ENCODE measurements around the gene ADNP. TPM values are rescaled to one million over a fixed set of nuclear protein-coding genes. Genes with fewer than 3 reads are reported as not detected.
"Not testable (repeated sequence)": the region's sequence is repeated elsewhere in the genome, so short reads cannot be mapped to it uniquely, and the experiment has no call there.

The ADNP gene
- total RNA-seq, 1 donor from 2014 or later: 144 TPM

GRCh38 chr20:50883856-50884255 lies 47.4 kb downstream of the ADNP start:
- Mint-ChIP-seq H3K4me1 (ENCODE audit: low read depth) (no peaks in the 10 kb centered on the region), H3K4me3 (ENCODE audit: low read depth) (no peak overlapping the region), H3K27me3 (no peaks in the 10 kb centered on the region), H3K27ac (no peak overlapping the region), H3K9me3 (ENCODE audit: low read depth) (peaks cover 3% of the 10 kb centered on the region), H3K36me3 (ENCODE audit: insufficient read depth) (peaks cover 15% of the 10 kb centered on the region)
- TF ChIP-seq, protein P1, sequence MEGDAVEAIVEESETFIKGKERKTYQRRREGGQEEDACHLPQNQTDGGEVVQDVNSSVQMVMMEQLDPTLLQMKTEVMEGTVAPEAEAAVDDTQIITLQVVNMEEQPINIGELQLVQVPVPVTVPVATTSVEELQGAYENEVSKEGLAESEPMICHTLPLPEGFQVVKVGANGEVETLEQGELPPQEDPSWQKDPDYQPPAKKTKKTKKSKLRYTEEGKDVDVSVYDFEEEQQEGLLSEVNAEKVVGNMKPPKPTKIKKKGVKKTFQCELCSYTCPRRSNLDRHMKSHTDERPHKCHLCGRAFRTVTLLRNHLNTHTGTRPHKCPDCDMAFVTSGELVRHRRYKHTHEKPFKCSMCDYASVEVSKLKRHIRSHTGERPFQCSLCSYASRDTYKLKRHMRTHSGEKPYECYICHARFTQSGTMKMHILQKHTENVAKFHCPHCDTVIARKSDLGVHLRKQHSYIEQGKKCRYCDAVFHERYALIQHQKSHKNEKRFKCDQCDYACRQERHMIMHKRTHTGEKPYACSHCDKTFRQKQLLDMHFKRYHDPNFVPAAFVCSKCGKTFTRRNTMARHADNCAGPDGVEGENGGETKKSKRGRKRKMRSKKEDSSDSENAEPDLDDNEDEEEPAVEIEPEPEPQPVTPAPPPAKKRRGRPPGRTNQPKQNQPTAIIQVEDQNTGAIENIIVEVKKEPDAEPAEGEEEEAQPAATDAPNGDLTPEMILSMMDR (IDR thresholded peaks at IDR 0.05; ENCODE audit: unreplicated experiment): no peak
- no peak for DNase-seq (ENCODE audit: low spot score, unreplicated experiment)

- H3K27ac Mint-ChIP-seq; H3K4me1 Mint-ChIP-seq (ENCODE audit: low read depth); H3K9me3 Mint-ChIP-seq (ENCODE audit: low read depth); H3K27me3 Mint-ChIP-seq; H3K36me3 Mint-ChIP-seq (ENCODE audit: insufficient read depth); DNase-seq (ENCODE audit: low spot score, unreplicated experiment); H3K4me3 Mint-ChIP-seq (ENCODE audit: low read depth): not testable (repeated sequence)
These were observed 49.3 kb downstream of the ADNP start for GRCh38 chr20:50881759-50882424.

DNA sequence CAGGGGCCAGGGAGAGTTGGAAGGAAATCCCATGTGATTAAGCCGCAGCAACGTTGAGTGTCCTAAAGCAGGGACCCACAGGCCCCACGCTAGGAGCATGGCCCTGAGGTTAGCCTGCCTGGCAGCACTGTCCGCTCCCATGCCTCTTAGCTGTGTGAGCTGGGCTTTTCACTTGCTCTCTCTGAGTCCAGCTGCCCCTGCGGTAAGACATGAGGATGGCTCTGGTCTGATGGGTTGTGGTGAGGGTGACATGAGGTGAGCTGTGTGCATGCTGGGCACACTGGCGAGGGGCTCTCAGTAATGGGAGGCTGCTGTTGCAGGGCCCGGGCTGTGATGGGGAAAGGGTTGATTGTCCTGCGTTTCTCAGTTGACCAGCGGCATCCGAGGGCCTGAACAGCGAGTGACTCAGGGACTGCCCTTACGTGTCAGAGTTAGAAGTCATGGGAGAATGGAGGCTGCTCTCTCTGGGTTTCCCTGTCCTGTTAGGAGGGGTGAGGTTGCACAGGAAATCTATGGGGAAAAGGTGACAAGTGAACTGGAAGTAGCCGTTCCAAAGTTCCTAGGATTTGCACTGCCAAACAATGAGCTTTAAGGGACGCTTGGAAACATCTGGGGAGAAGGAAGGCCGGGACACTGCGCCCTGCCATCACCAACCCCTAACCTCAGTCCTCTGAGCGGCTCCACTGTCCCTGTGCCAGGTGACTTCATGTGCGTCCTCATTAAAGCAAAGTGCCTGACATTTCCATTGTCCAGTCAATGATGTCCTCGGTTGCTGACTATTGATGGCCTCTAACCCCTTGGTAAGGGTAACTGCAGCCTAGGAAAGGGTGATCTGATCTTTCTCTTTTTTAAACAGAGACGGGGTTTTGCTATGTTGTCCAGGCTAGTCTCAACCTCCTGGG lies 51.3 kb downstream of the ADNP start:
- DNase-seq (ENCODE audit: low spot score, unreplicated experiment): no peak
- TF ChIP-seq, protein P1 (IDR thresholded peaks at IDR 0.05; ENCODE audit: unreplicated experiment): no peak
- Mint-ChIP-seq H3K27me3 (no peaks in the 10 kb centered on the region), H3K36me3 (ENCODE audit: insufficient read depth) (peaks cover 10% of the 10 kb centered on the region), H3K9me3 (ENCODE audit: low read depth) (peaks cover 3% of the 10 kb centered on the region), H3K4me1 (ENCODE audit: low read depth) (no peaks in the 10 kb centered on the region), H3K4me3 (ENCODE audit: low read depth) (no peak overlapping the region), H3K27ac (no peak overlapping the region)

DNA sequence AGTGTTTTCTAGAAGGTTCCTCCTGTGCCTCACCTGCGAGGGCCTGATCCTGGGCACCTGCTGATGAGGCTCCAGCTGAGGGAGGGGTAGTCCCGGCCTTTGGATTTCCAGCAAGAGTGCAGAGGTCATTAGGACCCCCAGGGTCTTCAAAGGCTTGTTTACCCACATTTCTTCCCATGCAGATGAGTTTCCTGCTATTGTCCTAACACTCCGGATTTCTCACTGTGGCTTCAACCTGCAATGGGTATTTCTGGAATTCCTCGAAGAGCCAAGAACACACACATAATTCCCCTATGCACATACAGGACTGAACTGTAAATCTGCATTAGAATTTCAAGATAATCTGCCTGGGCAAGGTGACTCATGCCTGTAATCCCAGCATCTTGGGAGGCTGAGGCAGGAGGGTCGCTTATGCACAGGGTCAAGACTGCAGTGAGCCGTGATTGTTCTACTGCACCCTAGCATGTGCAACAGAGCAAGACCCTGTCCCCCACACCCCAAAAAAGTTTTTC lies 53.9 kb downstream of the ADNP start:
- no peak for DNase-seq (ENCODE audit: low spot score, unreplicated experiment)
- H3K27ac Mint-ChIP-seq: no peak overlapping the region
- H3K4me3 Mint-ChIP-seq (ENCODE audit: low read depth): no peak overlapping the region
- no peaks in the 10 kb centered on the region for H3K27me3 Mint-ChIP-seq
- peaks cover 6% of the 10 kb centered on the region for H3K4me1 Mint-ChIP-seq (ENCODE audit: low read depth)
- H3K36me3 Mint-ChIP-seq (ENCODE audit: insufficient read depth): peaks cover 7% of the 10 kb centered on the region
- TF ChIP-seq, protein P1 (IDR thresholded peaks at IDR 0.05; ENCODE audit: unreplicated experiment): no peak
- H3K9me3 Mint-ChIP-seq (ENCODE audit: low read depth): no peaks in the 10 kb centered on the region

- peaks cover 6% of the 10 kb centered on the region for H3K4me1 Mint-ChIP-seq (ENCODE audit: low read depth)
- H3K4me3 Mint-ChIP-seq (ENCODE audit: low read depth): no peak overlapping the region
- H3K9me3 Mint-ChIP-seq (ENCODE audit: low read depth): no peaks in the 10 kb centered on the region
- TF ChIP-seq, protein P1 (IDR thresholded peaks at IDR 0.05; ENCODE audit: unreplicated experiment): no peak
- H3K27me3 Mint-ChIP-seq: no peaks in the 10 kb centered on the region
- DNase-seq (ENCODE audit: low spot score, unreplicated experiment): no peak
- H3K36me3 Mint-ChIP-seq (ENCODE audit: insufficient read depth): peaks cover 6% of the 10 kb centered on the region
- no peak overlapping the region for H3K27ac Mint-ChIP-seq
These were observed 54.4 kb downstream of the ADNP start for GRCh38 chr20:50876816-50877215.
